SK-N-MC (cell line): ENCODE results near the gene SIVA1.

Experiments used
- DNase-seq: peaks from one replicate; pipeline ENCODE4 v3.0.0-alpha.2; 2011; ENCODE audit warnings: low read depth, low spot score
- H3K27ac ChIP-seq: fragments of 200-600 bp; sonication (generic); 2 replicates; pipeline ENCODE4 v1.5.1; 2016; ENCODE audit warnings: mixed run types
- H3K36me3 ChIP-seq: fragments of 200-600 bp; sonication (generic); 2 replicates; pipeline ENCODE4 v1.6.1; 2017; ENCODE audit warnings: antibody characterized with exemption, low read length, mixed read lengths; ENCODE audit not compliant: insufficient read depth
- H3K4me3 ChIP-seq: fragments of 200-600 bp; sonication (generic); 2 replicates; pipeline ENCODE4 v1.5.1; 2016
- H3K9ac ChIP-seq: fragments of 200-600 bp; sonication (generic); 2 replicates; pipeline ENCODE4 v1.8.0; 2017; ENCODE audit warnings: mixed run types, mixed read lengths; ENCODE audit not compliant: insufficient read length
- H3K9me3 ChIP-seq: fragments of 200-600 bp; sonication (generic); 2 replicates; pipeline ENCODE4 v1.6.1; 2017; ENCODE audit warnings: low read depth, mild to moderate bottlenecking, antibody characterized with exemption, low read length, moderate library complexity, mixed read lengths
- EZH2 ChIP-seq: fragments of 200-600 bp; sonication (generic); IDR thresholded peaks from one replicate; pipeline ENCODE4 v1.6.1; 2017; ENCODE audit warnings: antibody characterized with exemption
- FOXP2 ChIP-seq: optimal IDR thresholded peaks from 2 replicates; pipeline ENCODE3; 2011; ENCODE audit warnings: mild to moderate bottlenecking, moderate library complexity; ENCODE audit not compliant: insufficient read depth; ENCODE audit errors: extremely low read length, control extremely low read depth
- POLR2AphosphoS5 ChIP-seq: IDR thresholded peaks from 2 replicates; pipeline ENCODE4 v1.6.1; 2012; ENCODE audit warnings: mild to moderate bottlenecking, low read depth, low read length, borderline replicate concordance

Gene SIVA1

DNA sequence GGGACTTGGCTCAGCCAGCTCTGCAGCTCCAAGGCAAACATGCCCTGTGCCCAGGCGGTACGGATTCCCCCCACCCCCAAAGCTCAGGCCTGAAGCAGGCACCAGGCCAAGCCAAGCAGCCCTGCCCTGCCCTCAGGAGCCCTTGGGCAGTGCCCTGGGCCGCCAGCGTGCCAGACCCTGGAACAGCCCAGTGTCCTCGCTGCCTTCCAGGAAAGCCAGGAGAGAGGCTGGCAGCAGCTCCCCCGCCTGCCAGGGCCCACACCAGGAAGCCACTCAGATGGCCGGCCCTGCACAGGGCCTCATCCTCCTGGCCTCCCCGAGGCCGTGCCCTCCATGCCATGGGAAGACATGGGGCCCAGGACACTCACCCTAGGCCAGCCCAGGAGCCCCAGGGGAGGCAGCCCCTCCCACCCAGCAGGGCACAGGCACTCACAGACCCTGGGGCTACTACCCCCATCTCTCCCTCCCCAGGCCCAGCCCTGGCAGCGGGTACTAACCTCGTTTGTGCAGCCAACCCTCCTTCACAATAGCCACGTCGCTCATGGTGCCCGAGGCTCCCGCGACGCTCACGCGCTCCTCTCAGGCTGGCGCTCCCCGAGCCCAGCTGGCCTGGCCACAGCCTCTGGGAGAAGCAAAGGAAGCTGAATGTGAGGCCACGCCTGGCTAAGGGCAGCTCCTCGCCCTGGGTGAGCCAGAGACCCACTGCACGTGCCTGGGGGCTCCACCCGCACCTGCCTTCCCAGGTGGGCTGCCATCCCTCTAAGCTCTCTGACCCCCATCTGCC lies 39.3 kb downstream of the SIVA1 start:
- no peaks in the 10 kb centered on the region; the same call in 1 of the 2 replicates for H3K36me3 ChIP-seq
- no peak overlapping the region for H3K27ac ChIP-seq
- TF ChIP-seq FOXP2 = no peak
- TF ChIP-seq EZH2 = no peak
- no peak for TF ChIP-seq POLR2AphosphoS5
- H3K9me3 ChIP-seq = no peaks in the 10 kb centered on the region
- no peak for DNase-seq
- H3K9ac ChIP-seq = no peak overlapping the region
- H3K4me3 ChIP-seq = no peak overlapping the region

DNA sequence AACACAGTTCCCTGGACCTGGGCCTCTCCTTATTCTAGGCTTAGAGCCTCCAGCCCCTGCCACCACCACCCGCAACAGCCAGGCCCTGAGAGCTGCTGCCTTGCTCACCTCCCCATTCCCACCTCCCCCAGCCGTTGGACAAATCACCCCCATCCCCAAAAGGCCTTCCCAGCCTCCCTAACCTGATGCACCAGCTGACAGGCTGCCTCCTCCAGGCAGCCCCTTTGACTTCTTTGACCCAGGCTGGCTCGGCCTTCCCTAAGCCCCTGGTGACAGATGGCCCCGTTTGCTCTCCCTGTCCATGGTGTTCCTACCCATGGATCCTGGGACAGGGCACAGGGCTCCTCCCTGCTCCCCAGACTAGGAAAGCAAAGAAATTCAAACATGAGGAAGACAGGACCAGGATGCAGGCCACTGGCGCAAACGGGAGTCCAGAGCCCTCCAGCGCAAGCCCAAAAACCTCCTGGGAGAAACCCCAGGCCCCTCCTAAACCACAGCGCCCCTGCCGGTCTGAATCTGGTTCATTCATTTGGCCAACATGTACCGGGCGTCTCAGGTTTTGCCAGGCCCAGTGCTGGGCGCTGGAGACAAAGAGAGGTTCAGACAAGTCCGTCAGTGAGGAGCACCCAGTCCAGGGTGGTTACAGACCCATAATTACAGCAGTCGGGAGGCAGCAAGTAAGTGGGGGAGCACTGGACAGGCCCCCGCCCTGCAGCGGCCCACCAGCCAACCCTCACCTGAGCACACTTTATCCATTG lies 40.2 kb downstream of the SIVA1 start:
- Histone ChIP-seq H3K9me3 (no peaks in the 10 kb centered on the region), H3K27ac (no peak overlapping the region), H3K9ac (no peak overlapping the region), H3K36me3 (no peaks in the 10 kb centered on the region; the same call in 1 of the 2 replicates), H3K4me3 (no peak overlapping the region)
- DNase-seq = no peak
- TF ChIP-seq POLR2AphosphoS5 (no peak), EZH2 (no peak), FOXP2 (no peak)

DNA sequence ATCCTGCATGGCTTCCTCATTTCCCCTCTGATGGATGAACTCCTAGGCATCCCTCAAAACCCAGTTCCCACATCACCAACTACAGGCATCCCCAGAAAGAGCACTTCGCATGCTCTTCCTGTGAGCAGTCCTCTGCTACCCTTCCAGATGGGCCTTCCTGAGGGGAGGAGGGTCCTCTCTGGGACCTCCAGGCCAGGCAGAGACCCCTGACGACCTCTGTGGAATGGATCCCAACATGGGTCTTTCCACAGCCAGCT lies 40.7 kb downstream of the SIVA1 start:
- Histone ChIP-seq H3K27ac (no peak overlapping the region), H3K9me3 (no peaks in the 10 kb centered on the region), H3K4me3 (peak overlapping the region; percentile 86), H3K36me3 (no peaks in the 10 kb centered on the region; the same call in 1 of the 2 replicates), H3K9ac (no peak overlapping the region)
- no peak for DNase-seq
- TF ChIP-seq POLR2AphosphoS5 (no peak), EZH2 (no peak), FOXP2 (no peak)

DNA sequence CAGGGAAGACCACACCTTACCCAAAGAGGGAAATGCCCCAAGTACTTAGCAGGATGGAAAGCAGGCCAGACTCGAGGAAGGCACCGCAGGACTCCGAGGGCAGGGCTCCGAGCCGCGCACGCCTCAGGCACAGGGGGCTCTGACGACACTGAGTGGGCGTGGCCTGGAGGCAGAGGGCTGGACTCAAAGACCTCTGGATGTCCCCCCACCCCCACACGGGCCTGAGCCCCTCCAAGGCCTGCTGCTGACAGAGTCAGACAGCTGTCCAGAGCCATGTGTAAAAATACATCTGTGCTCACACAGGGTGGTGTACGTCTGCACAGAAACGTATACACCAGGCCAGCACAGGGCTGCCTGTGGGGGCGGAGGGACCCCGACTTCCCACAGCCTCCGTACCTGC lies 41.2 kb downstream of the SIVA1 start:
- no peak for DNase-seq
- H3K4me3 ChIP-seq = peak overlapping the region; percentile 86
- TF ChIP-seq FOXP2 (no peak), POLR2AphosphoS5 (no peak)
- H3K9me3 ChIP-seq = no peaks in the 10 kb centered on the region
- no peaks in the 10 kb centered on the region; the same call in 1 of the 2 replicates for H3K36me3 ChIP-seq
- no peak overlapping the region for H3K27ac ChIP-seq
- H3K9ac ChIP-seq = peak overlapping the region; percentile 84

DNA sequence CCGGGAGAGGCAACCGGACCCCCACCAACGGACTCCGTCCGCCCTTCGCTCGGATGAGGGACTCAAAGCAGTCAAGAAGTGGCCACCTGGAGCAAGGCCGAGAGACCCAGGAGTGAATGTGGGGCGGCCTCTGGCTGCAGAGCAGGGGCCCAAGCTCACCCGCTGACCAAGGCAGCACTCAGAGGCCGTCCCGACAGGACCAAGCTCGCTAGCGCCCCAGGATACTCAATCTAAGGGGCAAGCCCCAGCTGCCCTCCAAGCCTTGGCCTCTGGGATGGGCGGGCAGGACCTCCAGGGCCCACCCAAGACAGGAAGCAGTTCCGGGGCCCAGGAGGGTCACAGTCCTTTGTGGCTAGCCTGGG lies 41.7 kb downstream of the SIVA1 start:
- H3K9me3 ChIP-seq = no peaks in the 10 kb centered on the region
- TF ChIP-seq FOXP2 = no peak
- no peak for TF ChIP-seq POLR2AphosphoS5
- TF ChIP-seq EZH2 = no peak
- DNase-seq = no peak
- peak overlapping the region; percentile 84 for H3K9ac ChIP-seq
- H3K4me3 ChIP-seq = peak overlapping the region; percentile 86
- H3K27ac ChIP-seq = no peak overlapping the region
- H3K36me3 ChIP-seq = no peaks in the 10 kb centered on the region; the same call in 1 of the 2 replicates

DNA sequence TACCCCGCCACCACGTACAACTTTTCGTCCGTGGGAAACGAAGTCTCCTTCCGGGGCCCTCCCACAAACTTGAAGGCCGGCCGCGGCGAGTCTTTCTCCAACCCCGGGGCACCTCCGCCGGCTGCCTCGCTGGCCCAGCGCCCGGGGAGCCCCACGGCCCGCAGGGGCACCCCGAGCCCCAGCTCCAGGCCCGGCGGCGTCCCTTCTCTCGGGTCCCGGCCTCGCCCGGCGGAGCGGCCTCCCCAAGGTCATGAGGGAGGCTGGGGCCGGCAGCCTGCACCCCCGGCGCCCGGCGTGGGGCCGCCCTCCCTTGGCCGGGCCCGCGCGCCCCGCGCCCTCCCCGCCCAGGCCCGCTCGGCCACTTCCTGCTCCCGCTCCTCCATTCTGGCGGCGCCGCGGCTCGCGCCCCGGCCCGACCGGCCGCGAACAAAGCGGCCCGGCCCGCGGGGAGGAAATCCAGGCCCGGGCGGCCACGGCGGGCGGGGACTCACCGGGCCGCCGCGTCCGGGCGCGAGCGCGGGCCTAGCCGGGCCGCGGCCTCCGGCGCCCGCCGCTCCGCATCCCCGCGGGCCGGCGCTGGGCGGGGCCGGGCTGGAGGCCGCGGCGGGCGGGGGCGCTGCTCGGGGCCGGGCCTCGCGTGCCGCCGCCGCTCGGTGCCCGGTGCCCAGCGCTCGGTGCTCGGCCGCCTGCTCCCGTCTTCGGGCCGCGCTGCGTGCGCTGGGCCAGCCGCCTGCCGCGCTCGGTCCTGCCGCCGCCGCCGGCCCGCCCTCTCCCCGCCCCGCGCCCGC lies 42.2 kb downstream of the SIVA1 start, which contains the start of gene AKT1:
AKT1 (minus strand) TSS at position 756 of the 788 bp plus-strand sequence. CDS start 3,105 bp downstream, outside the sequence.
- Histone ChIP-seq H3K27ac (no peak within 1 kb of the TSS), H3K9me3 (no peaks in the 10 kb centered on the region), H3K4me3 (peak within 1 kb of the TSS; percentile 86), H3K9ac (peak within 1 kb of the TSS; percentile 84), H3K36me3 (no peaks in the 10 kb centered on the region; the same call in 1 of the 2 replicates)
- TF ChIP-seq FOXP2 = no peak
- no peak for TF ChIP-seq POLR2AphosphoS5
- no peak for TF ChIP-seq EZH2
- DNase-seq = no peak

DNA sequence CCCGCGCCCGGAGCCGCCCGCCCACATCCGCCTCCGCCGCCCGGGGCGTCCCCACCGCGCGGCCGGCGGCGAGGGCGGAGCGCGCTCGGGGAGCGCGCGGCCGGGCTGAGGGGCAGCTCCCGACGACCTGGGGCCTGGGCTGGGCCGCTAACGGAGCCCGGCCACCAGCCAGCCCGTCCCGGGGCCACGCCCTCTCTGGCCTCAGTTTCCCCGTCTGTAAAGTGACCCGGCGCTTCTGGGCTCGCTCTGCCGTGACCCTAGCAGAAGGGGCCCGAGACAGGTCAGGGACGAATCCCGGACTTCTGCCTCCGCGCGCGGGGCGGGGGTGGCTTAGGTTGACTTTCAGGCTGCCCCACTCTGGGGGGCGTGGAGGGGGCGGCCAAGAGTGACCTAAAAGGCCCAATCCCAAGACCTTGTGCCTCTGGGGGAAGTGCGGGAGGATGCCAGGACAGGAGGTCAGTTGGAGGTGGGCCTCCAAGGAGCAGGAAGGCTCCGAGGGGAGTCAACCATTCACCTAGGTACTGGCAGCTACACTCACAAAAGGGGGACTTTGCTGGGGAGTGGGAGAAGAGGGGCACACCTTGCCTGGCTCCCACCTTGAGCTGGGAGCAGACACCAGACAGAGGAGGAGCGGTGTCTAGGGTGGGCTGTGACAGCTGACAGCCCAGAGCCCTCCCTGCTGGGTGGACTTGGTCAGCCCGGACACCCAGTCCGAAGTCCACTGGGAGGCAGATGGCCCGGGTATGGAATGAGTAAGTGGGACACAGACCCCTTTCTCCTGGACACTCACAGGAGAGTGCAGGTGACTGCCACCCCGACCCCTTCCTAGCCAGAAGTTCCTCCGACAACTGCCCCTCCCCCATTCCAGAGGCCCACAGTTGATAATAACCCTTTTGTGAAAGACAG lies 43.1 kb downstream of the SIVA1 start:
- TF ChIP-seq FOXP2 (no peak), POLR2AphosphoS5 (no peak), EZH2 (no peak)
- no peak for DNase-seq
- Histone ChIP-seq H3K4me3 (peak overlapping the region; percentile 74), H3K9me3 (no peaks in the 10 kb centered on the region), H3K9ac (peak overlapping the region; percentile 59), H3K36me3 (no peaks in the 10 kb centered on the region; the same call in 1 of the 2 replicates), H3K27ac (no peak overlapping the region)
